Breast epithelium (tissue), 3 donors: ENCODE results near the gene TNFSF13B.
"Not testable (repeated sequence)": the region's sequence is repeated elsewhere in the genome, so short reads cannot be mapped to it uniquely, and the experiment has no call there.

Source experiments
- POLR2AphosphoS5 ChIP-seq, 3 donors: sonication (generic); formaldehyde crosslinking; IDR thresholded peaks; one replicate each; pipeline ENCODE4 v1.6.1; 2017; ENCODE audit warnings: antibody characterized with exemption in 3 of 3
- TF ChIP-seq, protein P1 (sequence below), 3 donors: fragments of 450-650 bp; IDR thresholded peaks; one replicate each; pipeline ENCODE4 v1.5.1; 2016 to 2017; ENCODE audit warnings: antibody characterized with exemption in 3 of 3, mild to moderate bottlenecking in 3 of 3, moderate library complexity in 3 of 3

DNA sequence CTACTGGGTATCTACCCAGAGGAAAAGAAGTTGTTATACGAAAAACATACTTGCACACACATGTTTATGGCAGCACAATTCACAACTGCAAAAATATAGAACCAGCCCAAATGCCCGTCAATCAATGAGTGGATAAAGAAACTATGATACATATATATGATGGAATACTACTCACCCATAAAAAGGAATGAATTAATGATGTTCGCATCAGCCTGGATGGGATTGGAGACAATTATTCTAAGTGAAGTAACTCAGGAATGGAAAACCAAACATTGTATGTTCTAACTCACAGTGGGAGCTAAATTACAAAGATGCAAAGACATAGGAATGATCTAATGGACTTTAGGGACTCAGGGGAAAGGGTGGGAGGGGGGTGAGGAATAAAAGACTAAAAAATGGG, 1.7 kb upstream of the TNFSF13B start:
- TF ChIP-seq, protein P1, sequence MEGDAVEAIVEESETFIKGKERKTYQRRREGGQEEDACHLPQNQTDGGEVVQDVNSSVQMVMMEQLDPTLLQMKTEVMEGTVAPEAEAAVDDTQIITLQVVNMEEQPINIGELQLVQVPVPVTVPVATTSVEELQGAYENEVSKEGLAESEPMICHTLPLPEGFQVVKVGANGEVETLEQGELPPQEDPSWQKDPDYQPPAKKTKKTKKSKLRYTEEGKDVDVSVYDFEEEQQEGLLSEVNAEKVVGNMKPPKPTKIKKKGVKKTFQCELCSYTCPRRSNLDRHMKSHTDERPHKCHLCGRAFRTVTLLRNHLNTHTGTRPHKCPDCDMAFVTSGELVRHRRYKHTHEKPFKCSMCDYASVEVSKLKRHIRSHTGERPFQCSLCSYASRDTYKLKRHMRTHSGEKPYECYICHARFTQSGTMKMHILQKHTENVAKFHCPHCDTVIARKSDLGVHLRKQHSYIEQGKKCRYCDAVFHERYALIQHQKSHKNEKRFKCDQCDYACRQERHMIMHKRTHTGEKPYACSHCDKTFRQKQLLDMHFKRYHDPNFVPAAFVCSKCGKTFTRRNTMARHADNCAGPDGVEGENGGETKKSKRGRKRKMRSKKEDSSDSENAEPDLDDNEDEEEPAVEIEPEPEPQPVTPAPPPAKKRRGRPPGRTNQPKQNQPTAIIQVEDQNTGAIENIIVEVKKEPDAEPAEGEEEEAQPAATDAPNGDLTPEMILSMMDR (IDR thresholded peaks at IDR 0.05) = not testable (repeated sequence)
- not testable (repeated sequence) for TF ChIP-seq POLR2AphosphoS5 (IDR thresholded peaks at IDR 0.05)
